Middle frontal gyrus (tissue), 1 donor: ENCODE measurements around the gene MYO1D.
"Not testable (repeated sequence)": the region's sequence is repeated elsewhere in the genome, so short reads cannot be mapped to it uniquely, and the experiment has no call there.

ENCODE experiments used
- DNase-seq: peaks from one replicate; pipeline ENCODE4 v3.0.0-alpha.2; 2015; ENCODE audit warnings: low spot score; ENCODE audit errors: extremely low spot score

MYO1D gene

DNA sequence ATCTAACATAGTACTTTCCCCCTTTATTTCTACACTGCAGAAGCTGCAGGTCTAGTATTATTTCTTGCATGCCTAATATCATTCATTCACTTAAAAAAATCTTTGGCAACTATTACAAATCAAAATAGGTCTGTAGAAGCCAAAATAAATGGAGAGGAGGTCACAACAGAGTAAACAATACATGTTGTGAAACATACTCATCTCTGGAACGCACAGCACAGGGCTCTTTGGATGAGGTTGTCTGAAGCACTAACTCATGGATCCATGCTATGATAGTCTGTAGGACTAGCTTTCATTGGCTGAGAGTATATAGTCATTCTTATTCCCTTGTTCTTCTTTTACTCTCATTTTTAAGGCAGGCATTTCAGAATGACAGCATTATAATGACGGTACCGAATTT lies 21.3 kb downstream of the MYO1D start:
- DNase-seq = no peak

- no peak for DNase-seq
Observed at GRCh38 chr17:32854832-32855389, 22.0 kb downstream of the MYO1D start.

- DNase-seq = no peak
Observed at GRCh38 chr17:32854207-32854606, 22.7 kb downstream of the MYO1D start.

GRCh38 chr17:32852811-32853210 lies 24.1 kb downstream of the MYO1D start:
- no peak for DNase-seq

- DNase-seq = no peak
Observed at GRCh38 chr17:32849879-32850278, 27.0 kb downstream of the MYO1D start.

- DNase-seq = no peak
Observed at GRCh38 chr17:32847977-32848376, 28.9 kb downstream of the MYO1D start.

DNA sequence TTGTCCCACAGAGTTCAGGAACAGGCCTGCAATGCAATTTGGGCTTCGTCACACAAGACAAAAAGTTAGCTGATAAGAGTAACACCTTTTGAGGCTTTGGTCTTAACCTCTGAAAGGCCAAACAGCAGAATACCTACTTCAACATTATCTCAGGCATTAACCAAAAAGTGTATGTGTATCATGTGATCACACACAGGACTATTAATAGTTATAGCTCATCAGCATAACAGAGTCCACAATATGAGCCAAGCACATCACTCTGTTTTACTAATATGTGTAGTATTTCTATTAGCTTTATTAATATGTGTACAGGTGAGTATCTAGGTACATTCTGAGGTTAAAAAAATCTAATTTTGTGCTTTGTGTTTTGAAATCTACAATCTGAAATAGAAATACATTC lies 30.8 kb downstream of the MYO1D start:
- DNase-seq = no peak

- DNase-seq = no peak
Observed at GRCh38 chr17:32840241-32840640, 36.7 kb downstream of the MYO1D start.

- no peak for DNase-seq
Observed at GRCh38 chr17:32836527-32836926, 40.4 kb downstream of the MYO1D start.

DNA sequence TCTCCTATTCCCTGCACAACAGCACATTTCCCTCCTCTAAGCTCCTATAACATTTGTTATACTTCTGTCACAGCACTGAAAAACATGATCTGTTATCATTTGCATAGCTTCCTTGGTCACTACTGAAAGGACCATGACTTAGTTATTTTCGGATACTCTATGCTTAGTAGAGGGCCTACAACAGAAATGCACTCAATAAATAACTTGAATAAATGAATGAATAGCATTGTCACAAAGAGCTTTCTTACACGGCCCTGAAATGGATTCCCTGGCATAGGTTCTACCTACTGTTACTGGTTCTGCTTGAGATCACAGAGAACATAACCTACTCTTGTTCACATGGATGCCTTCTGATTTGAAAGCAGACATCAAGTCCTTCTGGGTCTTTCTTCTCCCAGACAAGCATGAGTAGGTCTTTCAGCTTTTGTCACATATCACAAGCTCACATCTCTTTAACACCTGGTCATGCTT lies 41.6 kb downstream of the MYO1D start:
- DNase-seq = no peak

DNA sequence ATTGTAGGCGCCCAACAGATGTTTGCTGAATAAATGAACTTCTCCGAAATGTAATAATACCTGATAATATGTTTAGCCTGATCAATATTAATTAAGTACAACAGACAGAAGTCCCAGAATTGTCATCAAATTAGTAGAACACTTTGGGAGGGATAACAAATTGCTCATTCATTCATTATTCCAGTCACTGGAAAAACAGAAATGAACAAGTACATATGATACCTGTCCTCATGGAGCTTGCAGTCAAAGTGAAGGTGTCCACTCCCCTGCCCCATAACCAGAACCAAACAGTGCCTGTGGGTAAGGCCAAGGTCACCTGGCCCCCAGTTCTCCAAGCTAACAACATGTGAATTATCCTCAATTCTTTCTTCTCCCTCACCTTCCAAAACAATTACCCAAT lies 42.8 kb downstream of the MYO1D start:
- DNase-seq = no peak

DNA sequence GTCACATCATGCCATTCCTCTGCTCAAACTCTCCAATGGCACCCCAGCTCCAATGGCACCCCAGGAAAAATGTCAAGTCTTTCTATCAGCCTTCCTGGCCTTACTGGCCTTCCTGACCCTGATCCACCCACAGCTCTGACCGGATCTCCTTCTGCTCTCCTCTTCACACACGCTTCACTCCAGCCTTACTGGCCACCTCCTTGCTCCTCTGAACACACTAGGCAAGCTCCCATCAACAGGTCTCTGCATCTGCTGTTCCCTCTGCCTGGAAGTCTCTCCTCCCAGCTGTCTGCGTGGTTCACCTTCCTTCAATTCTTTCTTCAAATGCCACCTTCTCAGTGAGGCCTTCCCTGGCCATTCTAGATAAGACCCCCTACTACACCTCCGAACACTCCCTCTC lies 43.4 kb downstream of the MYO1D start:
- DNase-seq = no peak

- no peak for DNase-seq
Observed at GRCh38 chr17:32833076-32833475, 43.8 kb downstream of the MYO1D start.

- no peak for DNase-seq
Observed at GRCh38 chr17:32831627-32832243, 45.2 kb downstream of the MYO1D start.

DNA sequence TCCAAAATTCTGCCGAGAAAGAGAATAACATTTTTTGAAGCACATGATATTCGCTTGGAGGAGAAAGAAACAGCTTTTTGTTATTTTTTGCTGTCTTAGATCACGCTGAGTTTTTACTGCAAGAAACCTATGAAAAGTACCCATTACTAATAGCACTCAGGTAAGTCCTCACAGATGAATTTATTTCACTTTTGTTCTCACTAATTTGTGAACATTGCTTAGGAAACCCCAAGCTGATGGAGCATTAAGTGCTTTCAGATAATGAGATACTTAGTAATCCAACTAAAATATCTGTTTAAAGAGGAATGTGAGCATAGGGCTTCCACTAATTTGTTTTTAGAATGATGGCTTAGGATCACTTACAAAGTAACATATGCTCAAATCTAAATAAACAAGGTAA lies 45.7 kb downstream of the MYO1D start:
- no peak for DNase-seq

DNA sequence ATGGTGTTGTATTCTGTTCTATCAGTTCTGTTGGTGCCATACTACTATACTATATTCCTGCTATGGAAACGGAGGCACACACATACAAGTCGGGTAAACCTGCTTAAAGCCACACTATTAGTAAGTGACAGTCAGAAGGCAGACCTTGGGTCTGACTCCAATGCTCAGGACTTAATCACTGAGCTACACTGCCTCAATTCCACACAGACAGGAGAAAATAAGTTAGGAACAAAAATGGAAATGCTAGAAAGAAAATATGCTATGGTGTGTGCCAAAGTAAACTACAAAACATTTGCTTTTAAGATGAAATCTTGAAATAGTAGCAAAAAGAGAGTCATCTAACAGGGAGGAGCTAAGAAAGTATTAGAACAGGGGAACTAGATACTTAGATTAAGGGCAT lies 48.1 kb downstream of the MYO1D start:
- no peak for DNase-seq

GRCh38 chr17:32827227-32827626 lies 49.7 kb downstream of the MYO1D start:
- DNase-seq = no peak

DNA sequence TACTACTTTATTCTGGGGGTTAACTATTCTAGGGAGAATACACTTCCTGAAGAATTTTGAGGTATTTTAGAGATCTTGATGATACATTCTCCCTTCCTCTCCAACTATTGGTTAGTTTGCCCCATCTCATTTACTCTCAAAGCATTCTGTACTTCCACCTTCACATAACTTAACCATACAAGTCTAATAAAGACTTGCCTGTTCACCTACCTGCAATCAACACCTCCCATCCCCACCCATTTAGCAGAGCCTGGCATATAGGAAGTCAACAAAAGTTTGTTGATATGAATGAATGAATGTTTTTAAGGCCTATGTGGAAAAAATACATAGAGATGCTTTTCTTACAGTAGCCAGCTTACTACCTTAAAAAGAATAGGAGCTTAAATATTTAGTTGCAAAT lies 50.8 kb downstream of the MYO1D start:
- no peak for DNase-seq

- no peak for DNase-seq
Observed at GRCh38 chr17:32824334-32824733, 52.6 kb downstream of the MYO1D start.

DNA sequence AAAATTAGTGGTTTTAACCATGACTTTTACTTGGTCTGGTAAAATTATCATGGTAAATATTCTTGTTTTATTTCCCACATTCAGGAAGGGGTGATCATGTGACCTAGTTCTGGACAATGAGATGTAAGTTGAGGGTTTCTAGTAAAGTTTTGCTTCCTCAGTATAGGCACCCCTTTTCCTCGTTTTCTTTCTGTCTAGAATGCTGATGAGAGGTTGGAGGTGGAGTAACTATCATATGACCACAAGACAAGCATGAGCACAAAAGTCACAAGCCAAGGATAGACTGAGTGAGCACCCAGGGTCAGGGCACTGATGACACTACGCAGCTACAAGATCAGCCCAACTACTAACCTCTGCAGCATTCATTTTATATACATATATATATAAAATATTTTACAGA lies 53.9 kb downstream of the MYO1D start:
- DNase-seq = no peak

DNA sequence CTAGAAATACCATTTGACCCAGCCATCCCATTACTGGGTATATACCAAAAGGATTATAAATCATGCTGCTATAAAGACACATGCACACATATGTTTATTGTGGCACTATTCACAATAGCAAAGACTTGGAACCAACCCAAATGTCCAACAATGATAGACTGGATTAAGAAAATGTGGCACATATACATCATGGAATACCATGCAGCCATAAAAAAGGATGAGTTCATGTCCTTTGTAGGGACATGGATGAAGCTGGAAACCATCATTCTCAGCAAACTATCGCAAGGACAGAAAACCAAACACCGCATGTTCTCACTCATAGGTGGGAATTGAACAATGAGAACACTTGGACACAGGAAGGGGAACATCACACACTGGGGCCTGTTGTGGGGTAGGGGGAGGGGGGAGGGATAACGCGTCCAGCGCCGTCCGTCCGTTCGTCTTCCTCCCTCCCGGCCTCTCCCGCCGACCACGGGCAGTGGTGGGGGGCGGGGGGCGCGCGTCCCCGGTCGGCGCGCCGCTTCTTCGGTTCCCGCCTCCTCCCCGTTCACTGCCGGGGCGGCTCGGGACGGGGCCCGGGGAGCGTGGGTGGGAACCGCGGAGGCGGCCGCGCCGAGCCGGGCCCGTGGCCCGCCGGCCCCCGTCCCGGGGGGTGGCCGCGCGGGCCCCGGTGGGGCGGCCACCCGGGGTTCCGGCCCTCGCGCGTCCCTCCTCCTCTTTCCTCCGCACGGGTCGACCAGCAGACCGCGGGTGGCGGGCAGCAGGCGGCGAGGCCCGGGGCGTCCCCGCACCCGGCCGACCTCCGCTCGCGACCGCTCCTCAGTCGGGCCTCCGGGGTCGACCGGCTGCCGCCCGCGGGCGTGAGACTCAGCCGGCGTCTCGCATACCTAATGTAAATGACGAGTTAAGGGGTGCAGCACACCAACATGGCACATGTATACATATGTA lies 54.7 kb downstream of the MYO1D start:
- DNase-seq = not testable (repeated sequence)

DNA sequence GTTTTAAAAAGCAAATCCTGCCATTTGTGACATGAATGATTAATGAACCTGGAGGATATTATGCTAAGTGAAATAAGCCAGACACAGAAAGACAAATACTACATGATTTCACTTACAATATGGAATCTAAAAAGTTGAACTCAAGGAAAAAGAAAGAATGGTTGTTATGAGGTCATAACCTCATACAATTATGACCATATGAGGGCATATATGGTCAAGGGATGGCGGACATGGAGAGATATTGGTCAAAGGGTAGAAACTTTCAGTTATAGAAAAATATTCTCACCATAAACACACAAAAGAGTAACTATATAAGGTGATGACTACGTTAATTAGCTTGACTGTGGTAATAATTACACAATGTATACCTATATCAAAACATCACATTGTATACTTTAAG lies 56.5 kb downstream of the MYO1D start:
- DNase-seq = no peak
